Stimulated activated CD8-positive, alpha-beta memory T cell treated with anti-CD3 and anti-CD28 coated beads, Interleukin-12 subunit alpha, Interleukin-12 subunit beta, amount 100 ng/mL, for 1 hour (primary cell): ENCODE measurements around the gene TAB2.
"Not testable (repeated sequence)": the region's sequence is repeated elsewhere in the genome, so short reads cannot be mapped to it uniquely, and the experiment has no call there.

ENCODE experiments used
- DNase-seq: peaks from one replicate; pipeline ENCODE4 v3.0.0-alpha.2; 2020; ENCODE audit warnings: low read depth

The TAB2 gene

DNA sequence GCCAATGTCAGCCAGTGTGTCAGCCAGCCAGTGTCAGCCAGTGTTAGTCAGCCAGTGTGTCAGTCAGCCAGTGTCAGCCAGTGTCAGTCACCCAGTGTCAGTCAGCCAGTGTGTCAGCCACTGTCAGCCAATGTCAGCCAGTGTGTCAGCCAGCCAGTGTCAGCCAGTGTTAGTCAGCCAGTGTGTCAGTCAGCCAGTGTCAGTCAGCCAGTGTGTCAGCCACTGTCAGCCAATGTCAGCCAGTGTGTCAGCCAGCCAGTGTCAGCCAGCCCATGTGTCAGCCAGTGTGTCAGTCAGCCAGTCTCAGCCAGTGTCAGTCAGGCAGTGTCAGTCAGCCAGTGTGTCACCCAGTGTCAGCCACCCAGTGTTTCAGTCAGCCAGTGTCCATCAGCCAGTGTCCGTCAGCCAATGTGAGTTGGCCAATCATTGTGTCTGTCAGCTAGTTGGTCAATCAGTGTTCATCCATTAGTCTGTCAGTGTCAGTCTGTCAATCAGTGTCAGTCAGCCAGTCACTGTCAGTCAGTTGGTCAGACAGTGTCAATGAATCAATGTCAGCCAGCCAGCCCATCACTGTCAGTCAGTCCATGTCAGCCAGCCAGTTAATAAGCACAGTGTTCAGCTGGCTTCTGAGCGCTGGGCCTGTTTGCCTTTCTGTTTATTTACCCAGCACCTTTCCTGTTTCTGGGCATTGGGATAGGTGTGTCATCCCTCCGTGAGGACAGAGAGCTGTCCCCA lies 127.0 kb downstream of the TAB2 start:
- not testable (repeated sequence) for DNase-seq

- no peak for DNase-seq
Observed at GRCh38 chr6:149445095-149445466, 127.6 kb downstream of the TAB2 start.

- no peak for DNase-seq
Observed at GRCh38 chr6:149445573-149445972, 128.1 kb downstream of the TAB2 start.

GRCh38 chr6:149446791-149447376 lies 129.4 kb downstream of the TAB2 start:
- no peak for DNase-seq

GRCh38 chr6:149448821-149449453 lies 131.4 kb downstream of the TAB2 start:
- no peak for DNase-seq

- DNase-seq, result no peak
Observed at GRCh38 chr6:149449831-149450678, 132.5 kb downstream of the TAB2 start.

GRCh38 chr6:149450679-149451375 lies 133.3 kb downstream of the TAB2 start:
- DNase-seq, result no peak

GRCh38 chr6:149451376-149452036 lies 134.0 kb downstream of the TAB2 start:
- no peak for DNase-seq

DNA sequence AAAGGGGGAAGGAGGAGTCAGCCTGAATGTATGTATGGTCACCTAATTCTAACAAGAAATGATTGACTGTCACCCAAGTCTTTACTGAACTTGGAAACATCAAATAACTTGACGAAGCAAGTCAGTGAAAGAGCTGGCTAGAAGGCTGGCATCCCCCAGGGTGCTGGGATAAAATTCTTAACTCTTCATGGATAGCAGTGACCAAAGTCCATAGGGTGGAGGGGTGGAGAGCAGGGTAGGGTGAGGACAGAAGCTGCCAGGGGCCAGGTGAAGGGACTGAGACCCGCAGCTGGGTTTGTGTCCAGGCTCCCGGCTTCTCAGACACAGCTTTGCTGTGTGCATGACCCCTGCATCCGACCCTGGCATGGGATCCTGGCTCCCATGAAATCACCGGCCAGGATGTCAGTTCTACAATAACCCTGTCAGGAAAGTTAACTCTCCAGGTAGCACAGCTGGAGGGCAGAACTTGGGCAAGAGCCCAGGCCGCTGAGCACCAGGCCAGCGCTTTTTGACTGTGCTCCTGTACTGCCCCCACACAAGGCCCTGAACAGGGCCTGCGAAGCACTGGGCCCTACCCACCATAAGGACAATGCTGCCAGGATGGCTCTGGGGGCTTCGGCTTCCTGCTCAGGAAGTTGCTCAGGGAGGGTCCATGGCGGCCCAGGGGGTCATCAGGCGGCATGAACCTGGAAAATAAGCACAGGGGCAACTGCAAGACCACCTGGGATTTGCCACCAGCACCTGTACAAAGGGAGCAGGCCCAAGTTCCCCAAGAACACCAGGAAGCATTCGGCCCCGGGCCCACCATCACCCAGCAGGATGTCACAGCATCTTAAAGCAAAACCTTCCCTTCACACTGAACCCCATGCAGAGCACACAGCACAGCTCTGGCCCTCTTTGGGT lies 134.8 kb downstream of the TAB2 start:
- DNase-seq, result no peak

GRCh38 chr6:149453597-149454345 lies 136.3 kb downstream of the TAB2 start:
- DNase-seq, result no peak

- no peak for DNase-seq
Observed at GRCh38 chr6:149454346-149454848, 136.9 kb downstream of the TAB2 start.

GRCh38 chr6:149455031-149455732 lies 137.7 kb downstream of the TAB2 start:
- DNase-seq, result no peak

DNA sequence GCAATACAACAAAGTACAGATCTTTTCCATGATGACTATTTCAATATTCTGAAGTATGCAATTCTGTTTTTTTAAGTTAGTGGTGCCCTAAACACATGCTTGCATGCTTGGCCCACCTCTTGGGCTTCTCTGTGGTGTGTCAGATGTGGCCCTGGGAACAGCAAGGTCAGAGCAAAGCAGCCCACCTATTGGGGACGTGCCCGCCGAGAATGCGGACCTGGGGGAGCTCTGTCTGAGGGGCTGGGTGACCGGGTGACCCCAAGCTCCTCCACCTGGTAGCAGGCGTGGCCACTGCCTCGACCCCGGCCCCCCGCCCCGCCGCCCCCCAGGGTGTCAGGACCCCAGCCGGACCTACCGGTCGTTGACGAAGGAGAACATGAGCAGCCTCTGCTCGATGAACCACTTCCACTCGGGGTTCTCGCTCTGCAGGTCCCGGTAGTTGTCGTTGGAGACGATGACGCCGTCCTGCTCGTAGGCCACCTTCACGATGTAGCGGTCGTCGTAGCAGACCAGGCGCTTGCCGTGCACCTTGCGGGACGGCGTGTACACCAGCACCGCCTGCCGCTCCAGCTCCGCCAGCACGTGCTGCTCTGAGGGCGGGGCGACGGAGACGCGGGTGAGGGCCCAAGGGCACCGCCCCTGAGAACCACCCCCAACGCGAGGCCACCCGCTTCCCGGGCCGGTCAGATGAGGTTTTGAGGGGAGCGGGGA lies 139.0 kb downstream of the TAB2 start:
- DNase-seq, result no peak

GRCh38 chr6:149457316-149457884 lies 139.9 kb downstream of the TAB2 start:
- no peak for DNase-seq

- DNase-seq, result no peak
Observed at GRCh38 chr6:149458196-149458595, 140.7 kb downstream of the TAB2 start.

DNA sequence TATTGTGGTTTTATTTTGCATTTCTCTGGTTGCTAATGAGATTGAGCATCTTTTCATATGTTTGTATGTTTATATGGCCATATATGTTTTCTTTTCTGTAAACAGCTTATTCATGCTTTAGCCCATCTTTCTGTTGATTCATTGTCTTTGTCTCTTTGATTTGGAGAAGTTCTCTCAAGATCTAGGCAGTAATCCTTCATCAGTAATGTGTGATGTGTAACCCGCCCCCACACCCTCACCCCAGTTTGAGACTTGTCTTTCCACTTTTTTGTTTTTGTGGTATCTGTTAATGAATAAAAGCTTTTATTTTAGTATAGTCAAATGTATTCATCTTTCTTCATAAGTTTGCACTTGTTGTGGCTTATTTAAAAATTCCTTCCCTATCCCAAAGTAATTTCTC lies 141.3 kb downstream of the TAB2 start:
- no peak for DNase-seq

DNA sequence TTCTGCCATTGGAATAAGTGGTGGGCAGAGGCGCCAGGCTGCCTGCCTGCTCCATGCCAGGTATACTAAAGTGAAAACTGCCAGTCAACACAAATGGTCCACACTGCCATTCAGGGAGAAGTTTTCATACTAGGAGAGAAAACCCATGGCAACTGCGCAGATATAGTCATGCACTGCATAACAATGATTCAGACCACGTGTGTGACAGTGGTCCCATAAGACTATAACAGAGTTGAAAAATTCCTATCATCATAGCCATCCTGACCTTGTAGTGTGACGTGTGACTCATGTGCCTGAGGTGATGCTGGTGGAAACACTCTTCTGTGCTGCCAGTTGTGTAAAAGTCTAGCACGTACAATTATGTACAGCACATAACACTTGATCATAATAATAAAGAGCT lies 142.2 kb downstream of the TAB2 start:
- no peak for DNase-seq

DNA sequence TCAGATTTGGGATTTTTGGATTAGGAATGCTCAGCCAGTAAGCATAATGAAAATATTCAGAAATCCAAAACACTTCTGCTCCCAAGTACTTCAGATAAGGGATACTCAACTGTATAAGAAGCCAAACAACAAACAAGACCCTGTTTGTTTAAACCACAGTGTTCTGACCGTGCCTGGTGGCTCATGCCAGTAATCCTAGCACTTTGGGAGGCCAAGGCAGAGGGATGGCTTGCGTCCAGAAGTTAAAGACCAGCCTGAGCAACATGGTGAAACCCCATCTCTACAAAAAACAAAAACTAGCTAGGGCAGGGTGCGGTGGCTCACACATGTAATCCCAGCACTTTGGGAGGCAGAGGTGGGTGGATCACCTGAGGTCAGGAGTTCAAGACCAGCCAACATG lies 142.7 kb downstream of the TAB2 start:
- not testable (repeated sequence) for DNase-seq
